ENCODE data around the gene NDUFS8. TPM values are rescaled to one million over a fixed set of nuclear protein-coding genes. Genes with fewer than 3 reads are reported as not detected.

Gene NDUFS8
- total RNA-seq, 1 experiment from 2014 or later: 221 TPM

GRCh38 chr11:68042219-68043028, 11.9 kb downstream of the NDUFS8 start:
- DNase-seq (ENCODE audit: low spot score): no peak
- Mint-ChIP-seq H3K4me1 (peaks cover 15% of the 10 kb centered on the region), H3K4me3 (no peak overlapping the region), H3K27ac (no peak overlapping the region), H3K9me3 (no peaks in the 10 kb centered on the region), H3K36me3 (no peaks in the 10 kb centered on the region), H3K27me3 (ENCODE audit: low read depth) (no peaks in the 10 kb centered on the region)
- TF ChIP-seq ZNF416 (CRISPR knock-in tag; IDR thresholded peaks at IDR 0.05) (no peak), ELF4 (CRISPR knock-in tag; IDR thresholded peaks at IDR 0.05; ENCODE audit: low read depth) (no peak), ZNF219 (CRISPR knock-in tag; IDR thresholded peaks at IDR 0.05; ENCODE audit: borderline replicate concordance) (no peak), ZNF512 (CRISPR knock-in tag; IDR thresholded peaks at IDR 0.05; ENCODE audit: borderline replicate concordance) (no peak), ZNF671 (CRISPR knock-in tag; IDR thresholded peaks at IDR 0.05) (no peak), NFYB (CRISPR knock-in tag; conservative IDR thresholded peaks at IDR 0.05; ENCODE audit: low read depth) (no peak), ZNF423 (CRISPR knock-in tag; IDR thresholded peaks at IDR 0.05) (no peak), TCF7 (CRISPR knock-in tag; IDR thresholded peaks at IDR 0.05; ENCODE audit: low read depth) (no peak), ESRRA (CRISPR knock-in tag; IDR thresholded peaks at IDR 0.05; ENCODE audit: borderline replicate concordance) (no peak), SMAD4 (CRISPR knock-in tag; IDR thresholded peaks at IDR 0.05) (no peak), HMGA2 (CRISPR knock-in tag; IDR thresholded peaks at IDR 0.05) (no peak), ARID4B (CRISPR knock-in tag; IDR thresholded peaks at IDR 0.05; ENCODE audit: borderline replicate concordance) (no peak), JAZF1 (CRISPR knock-in tag; IDR thresholded peaks at IDR 0.05) (no peak), IRF2 (CRISPR knock-in tag; IDR thresholded peaks at IDR 0.05; ENCODE audit: borderline replicate concordance, low read depth) (no peak), SMAD3 (CRISPR knock-in tag; IDR thresholded peaks at IDR 0.05; ENCODE audit: borderline replicate concordance) (no peak)
- TF ChIP-seq, protein P1, sequence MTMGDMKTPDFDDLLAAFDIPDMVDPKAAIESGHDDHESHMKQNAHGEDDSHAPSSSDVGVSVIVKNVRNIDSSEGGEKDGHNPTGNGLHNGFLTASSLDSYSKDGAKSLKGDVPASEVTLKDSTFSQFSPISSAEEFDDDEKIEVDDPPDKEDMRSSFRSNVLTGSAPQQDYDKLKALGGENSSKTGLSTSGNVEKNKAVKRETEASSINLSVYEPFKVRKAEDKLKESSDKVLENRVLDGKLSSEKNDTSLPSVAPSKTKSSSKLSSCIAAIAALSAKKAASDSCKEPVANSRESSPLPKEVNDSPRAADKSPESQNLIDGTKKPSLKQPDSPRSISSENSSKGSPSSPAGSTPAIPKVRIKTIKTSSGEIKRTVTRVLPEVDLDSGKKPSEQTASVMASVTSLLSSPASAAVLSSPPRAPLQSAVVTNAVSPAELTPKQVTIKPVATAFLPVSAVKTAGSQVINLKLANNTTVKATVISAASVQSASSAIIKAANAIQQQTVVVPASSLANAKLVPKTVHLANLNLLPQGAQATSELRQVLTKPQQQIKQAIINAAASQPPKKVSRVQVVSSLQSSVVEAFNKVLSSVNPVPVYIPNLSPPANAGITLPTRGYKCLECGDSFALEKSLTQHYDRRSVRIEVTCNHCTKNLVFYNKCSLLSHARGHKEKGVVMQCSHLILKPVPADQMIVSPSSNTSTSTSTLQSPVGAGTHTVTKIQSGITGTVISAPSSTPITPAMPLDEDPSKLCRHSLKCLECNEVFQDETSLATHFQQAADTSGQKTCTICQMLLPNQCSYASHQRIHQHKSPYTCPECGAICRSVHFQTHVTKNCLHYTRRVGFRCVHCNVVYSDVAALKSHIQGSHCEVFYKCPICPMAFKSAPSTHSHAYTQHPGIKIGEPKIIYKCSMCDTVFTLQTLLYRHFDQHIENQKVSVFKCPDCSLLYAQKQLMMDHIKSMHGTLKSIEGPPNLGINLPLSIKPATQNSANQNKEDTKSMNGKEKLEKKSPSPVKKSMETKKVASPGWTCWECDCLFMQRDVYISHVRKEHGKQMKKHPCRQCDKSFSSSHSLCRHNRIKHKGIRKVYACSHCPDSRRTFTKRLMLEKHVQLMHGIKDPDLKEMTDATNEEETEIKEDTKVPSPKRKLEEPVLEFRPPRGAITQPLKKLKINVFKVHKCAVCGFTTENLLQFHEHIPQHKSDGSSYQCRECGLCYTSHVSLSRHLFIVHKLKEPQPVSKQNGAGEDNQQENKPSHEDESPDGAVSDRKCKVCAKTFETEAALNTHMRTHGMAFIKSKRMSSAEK (CRISPR knock-in tag; IDR thresholded peaks at IDR 0.05; ENCODE audit: borderline replicate concordance): no peak
- TF ChIP-seq, protein P2, sequence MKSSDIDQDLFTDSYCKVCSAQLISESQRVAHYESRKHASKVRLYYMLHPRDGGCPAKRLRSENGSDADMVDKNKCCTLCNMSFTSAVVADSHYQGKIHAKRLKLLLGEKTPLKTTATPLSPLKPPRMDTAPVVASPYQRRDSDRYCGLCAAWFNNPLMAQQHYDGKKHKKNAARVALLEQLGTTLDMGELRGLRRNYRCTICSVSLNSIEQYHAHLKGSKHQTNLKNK (CRISPR knock-in tag; IDR thresholded peaks at IDR 0.05): no peak
- TF ChIP-seq, protein P3, sequence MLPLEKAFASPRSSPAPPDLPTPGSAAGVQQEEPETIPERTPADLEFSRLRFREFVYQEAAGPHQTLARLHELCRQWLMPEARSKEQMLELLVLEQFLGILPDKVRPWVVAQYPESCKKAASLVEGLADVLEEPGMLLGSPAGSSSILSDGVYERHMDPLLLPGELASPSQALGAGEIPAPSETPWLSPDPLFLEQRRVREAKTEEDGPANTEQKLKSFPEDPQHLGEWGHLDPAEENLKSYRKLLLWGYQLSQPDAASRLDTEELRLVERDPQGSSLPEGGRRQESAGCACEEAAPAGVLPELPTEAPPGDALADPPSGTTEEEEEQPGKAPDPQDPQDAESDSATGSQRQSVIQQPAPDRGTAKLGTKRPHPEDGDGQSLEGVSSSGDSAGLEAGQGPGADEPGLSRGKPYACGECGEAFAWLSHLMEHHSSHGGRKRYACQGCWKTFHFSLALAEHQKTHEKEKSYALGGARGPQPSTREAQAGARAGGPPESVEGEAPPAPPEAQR (CRISPR knock-in tag; IDR thresholded peaks at IDR 0.05): no peak
- TF ChIP-seq, protein P4, sequence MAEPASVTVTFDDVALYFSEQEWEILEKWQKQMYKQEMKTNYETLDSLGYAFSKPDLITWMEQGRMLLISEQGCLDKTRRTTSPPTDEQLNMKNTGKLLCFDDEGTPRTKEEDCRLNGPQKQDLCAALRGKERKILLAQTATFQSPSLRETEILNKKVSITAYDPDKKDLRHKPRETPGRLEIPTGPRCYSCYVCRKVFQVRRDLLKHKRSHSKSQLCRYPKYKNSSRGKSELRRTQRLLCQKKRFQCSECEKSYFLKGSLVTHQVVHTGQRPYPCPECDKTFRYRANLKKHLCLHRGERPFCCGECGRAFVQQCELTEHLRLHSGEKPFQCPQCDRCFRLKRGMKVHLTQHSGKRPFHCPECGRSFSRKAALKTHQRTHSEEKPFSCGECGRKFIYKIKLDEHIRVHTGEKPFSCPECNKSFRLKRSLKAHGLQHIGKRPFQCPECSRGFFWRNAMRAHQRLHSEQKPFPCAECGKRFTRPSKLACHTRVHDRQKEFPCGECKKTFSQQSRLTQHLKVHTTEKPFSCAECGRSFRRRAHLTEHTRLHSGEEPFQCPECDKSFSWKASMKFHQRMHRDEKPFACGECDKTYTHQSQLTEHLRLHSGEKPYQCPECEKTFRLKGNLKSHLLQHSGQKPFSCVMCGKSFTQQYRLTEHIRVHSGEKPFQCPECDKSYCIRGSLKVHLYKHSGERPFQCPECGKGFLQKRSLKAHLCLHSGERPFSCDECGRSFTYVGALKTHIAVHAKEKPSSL (CRISPR knock-in tag; conservative IDR thresholded peaks at IDR 0.05): no peak
- ChIA-PET CTCF (interaction anchor here (0.6 to 2.0 kb wide), 10 partner anchors 9 to 215 kb away, joined by 3 to 8 read pairs (median 4); partner anchors contain the start of gene ALDH3B1), POLR2A (interaction anchor here (0.6 to 1.1 kb wide), 2 partner anchors 9 to 55 kb away, joined by 3 read pairs; no protein-coding TSS in a partner anchor)
- ATAC-seq: no peak

Data from WTC11 (cell line).